GM21423 (cell line): ENCODE results near the gene CCNO.
A peak's percentile ranks its signal among the peaks of the same experiment; 100 is the strongest.

Experiments used
- ATAC-seq: cut with Tn5 transposase; IDR thresholded peaks from one replicate; pipeline ENCODE4 v1.9.1; 2021; ENCODE audit warnings: mild to moderate bottlenecking, moderate library complexity; ENCODE audit not compliant: unreplicated experiment

The CCNO gene, protein sequence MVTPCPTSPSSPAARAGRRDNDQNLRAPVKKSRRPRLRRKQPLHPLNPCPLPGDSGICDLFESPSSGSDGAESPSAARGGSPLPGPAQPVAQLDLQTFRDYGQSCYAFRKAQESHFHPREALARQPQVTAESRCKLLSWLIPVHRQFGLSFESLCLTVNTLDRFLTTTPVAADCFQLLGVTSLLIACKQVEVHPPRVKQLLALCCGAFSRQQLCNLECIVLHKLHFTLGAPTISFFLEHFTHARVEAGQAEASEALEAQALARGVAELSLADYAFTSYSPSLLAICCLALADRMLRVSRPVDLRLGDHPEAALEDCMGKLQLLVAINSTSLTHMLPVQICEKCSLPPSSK

DNA sequence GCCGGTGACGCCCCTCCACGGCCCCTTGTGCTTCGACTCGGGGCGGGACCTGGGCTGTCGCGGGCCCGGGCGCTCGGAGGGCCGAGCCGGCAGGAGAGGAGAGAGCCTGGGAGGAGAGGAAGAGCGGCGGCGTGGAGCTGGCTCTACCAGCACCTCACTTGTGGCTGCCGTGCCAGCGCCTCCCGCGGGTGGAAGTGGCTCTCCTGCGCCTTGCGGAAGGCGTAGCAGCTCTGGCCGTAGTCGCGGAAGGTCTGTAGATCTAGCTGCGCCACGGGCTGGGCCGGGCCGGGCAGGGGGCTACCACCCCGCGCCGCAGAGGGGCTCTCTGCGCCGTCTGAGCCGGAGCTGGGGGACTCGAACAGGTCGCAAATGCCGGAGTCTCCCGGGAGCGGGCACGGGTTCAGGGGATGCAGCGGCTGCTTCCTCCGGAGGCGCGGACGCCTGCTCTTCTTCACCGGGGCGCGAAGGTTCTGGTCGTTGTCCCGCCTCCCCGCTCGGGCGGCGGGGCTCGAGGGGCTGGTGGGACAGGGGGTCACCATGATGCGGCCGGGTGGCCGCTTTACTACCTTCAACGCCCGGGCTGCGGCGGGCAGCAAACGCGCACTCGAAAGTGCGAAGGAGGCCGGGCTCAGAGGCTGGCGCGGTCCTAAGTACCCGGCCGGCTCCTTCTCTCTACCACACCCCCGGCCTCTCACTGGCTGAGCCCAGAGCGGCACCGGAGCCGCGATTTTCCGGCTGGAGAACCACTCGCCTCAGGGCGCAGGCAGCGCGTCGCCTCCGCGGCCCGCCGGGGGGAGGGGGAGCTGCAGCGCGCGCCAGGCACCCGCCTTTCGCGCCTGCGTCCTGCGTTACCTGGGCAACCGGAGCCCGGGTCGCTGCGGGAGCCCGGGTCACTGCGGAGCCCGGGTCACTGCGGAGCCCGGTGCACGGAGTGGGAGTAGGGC, at the start of gene CCNO:
Gene CCNO (minus strand): TSS at position 624 of the 944 bp plus-strand sequence. CDS start 85 bp downstream, at position 539.
- peak; percentile 47 for ATAC-seq

DNA sequence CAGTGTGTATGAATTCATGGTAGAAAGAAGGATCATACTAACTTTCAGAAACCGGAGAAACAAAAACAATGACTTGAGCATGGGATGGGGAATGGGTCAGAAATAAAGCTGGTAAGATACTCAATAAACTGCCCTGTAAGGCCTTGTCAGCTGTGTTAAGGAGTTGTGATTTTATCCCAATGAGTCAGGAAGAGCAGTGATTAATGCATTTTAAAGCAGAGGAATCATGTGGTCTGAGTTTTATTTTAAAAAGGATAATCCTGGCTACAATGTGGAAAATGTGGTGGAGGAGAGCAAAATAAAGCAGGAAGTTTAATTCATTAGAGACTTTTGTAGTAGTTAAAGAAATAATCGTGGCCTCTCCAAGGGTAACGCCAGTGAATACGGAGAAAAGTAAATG, 45.4 kb upstream of the CCNO start:
- ATAC-seq = no peak

DNA sequence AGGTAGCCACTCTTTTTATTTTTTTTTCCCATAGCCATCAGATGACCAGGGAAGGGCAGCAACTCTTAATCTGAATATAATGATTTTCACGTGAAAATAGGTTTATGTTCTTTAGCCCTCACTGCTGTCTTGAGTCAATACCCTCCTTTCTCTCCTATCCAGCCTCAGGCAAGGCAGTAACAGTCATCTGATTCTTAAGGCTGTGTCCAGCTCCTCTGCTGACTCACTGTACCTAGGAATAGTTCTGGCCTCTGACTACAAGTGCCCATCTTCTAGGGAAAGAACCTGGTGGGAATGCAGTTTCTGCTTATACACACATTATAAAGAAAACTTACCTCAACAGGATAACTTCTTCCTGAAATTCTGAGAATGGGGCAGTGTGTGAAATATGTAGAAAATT, 43.4 kb upstream of the CCNO start:
- no peak for ATAC-seq

DNA sequence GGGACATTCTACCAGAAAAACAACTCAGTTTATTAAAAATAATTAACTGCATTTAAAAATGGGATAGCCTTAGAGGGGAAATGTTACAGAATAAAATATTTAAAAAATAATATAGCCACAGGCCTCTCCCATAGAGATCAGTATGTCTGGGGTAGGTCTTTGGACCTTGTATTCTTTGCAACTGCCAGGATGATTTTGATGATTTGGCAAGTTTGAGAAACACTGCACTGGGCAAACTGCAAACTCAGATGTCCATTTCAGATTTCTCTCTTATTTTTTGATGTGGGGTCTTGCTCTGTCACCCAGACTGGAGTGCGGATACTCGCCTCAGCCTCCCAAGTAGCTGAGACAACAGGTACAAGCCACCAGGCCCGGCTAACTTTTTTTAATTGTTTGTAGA, 24.9 kb upstream of the CCNO start:
- no peak for ATAC-seq

DNA sequence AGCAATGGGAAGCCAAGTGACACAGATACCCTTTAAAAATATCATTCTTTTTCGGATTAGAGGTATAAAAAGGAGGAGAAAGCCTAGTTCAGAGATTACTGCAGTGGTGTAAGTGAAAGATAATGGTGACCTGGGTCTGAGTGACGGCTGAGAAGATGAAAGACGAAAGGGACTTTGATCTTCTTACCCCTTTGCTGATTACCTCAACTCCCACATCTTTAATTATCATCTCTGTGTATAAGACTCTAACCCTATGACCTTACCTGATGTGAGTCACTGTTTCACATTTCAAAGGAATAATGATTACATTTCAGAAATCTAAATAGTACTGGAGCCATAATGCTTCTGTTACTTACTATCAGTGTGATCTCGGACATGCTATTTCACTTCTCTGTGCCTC, 21.4 kb upstream of the CCNO start:
- no peak for ATAC-seq

DNA sequence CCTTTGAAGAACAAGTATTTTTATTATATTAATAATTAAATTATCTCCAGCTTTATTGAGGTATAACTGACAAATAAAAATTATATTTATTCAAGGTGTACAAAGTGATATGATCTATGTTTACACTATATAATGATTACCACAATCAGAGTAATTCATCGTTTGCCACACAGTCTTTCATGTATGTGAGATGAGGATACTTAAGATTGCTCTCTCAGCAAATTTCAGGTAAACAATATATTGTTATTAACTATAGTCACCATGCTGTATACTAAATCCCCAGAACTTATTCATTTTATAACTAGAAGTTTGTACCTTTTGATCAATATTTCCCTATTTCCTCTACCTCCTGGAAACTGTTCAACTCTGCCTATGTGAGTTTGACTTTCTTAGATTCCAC, 16.7 kb upstream of the CCNO start:
- ATAC-seq = no peak

DNA sequence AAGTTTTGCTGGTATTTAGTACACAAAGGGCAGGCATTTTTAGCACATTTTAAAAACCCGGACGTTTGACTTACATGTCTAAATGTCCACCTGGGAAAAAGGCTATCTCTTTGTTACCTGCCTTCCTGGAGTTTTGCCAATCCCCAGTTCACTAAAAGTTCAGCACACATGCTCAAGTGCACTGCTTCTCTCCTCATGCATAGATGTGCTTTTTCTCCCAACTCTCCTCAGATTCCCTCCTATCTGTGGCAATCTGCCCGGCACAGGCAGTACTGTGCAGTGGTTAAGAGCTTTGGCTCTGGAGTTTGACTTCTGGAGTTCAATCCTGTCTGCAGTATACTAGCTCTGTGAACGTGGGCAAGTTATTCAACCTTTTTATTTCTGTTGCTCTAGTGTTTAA, 8.3 kb upstream of the CCNO start:
- no peak for ATAC-seq

DNA sequence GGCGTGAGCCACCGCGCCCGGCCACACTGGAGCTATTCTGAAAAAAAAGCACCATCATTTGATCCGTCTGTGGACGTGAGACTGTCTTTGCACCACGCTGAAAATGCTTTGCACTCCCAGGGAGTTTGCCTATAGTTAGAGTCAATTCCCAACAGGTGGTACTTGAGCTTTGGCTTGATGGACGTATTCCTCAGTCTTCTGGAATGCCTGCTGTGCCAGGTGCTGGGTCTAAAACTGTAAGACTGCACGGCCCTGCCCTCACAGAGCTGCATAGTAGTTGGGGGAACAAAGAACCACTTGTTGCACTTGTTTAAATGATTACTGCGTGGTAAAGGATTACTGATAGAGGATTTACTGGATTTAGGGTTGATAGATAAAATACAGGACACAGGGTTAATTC, 3.4 kb upstream of the CCNO start:
- ATAC-seq = no peak

DNA sequence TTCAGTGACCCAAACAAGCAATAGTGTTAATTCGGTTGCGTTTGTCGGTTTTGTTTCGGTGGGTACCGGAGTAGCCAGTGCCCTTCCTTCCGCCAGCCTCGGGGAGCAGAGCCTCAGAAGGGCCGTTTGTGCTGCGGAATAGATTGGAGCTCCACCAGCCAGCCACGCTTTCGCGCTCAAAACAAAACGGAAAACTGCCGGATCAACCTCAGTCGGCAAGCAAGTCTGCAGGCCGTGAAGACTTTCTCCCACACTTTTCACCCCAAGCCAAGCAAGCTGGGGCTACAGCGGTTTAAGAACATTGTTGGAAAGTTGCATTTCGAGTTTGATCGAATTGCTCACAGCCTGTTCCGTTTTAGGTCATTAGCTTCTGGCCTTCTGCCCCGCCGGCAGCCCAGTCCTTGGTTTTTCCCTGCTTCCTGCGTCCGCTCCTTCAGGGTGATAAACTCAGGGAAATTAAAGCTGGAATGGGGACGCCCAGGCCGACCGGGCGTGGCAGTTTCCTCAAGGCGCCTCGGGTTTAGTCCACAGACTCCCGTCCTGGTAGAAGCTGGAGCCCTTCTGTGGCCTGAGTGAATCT, 803 bp upstream of the CCNO start:
- no peak for ATAC-seq

DNA sequence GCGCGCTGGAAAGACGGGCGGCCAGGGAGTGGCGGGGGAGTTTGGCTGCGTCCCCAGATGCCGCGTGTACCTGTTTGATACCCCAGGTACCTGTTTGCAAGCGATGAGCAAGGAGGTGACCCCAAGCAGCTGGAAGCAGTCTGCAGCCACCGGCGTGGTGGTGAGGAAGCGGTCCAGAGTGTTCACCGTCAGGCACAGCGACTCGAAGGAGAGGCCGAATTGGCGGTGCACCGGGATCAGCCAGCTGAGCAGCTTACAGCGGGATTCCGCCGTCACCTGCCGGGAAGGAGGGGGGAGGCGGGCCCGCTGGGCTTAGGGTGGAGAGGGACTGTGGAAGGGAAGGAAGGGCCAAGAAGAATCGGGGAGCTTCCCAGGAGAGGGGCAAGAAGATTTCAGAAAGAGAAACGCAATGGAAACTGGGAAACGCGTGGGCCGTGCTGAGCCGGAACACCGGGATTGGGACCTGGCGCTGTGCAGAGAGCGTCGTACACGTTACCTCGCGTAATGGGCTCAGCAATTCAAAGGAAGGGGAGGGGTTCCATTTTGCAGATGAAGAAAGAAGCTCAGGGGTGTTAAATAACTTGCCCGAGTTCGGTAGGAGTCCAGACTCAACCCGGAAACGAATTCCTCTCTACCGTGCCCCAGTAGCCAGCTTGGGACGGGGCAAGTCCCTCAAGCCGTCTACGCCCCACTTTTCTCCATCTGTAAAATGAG, 980 bp downstream of the CCNO start:
- ATAC-seq = no peak

DNA sequence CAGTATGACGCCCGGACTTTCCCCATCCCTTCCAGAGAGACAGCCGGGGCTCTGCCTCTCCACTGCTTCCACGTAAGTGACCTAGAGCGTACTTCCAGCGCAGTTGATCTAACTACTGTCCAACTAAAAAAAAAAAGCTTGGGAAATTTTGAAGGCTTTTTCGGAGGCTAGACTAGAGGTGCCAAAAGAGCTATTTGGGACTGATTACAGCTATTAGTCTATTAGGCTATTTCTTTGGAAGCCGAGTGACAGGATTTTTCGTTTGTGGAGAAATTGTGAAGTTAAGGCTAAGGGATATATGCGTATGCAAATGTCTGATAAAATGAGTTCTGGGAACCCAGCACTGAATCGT, 1.5 kb downstream of the CCNO start:
- ATAC-seq = no peak

DNA sequence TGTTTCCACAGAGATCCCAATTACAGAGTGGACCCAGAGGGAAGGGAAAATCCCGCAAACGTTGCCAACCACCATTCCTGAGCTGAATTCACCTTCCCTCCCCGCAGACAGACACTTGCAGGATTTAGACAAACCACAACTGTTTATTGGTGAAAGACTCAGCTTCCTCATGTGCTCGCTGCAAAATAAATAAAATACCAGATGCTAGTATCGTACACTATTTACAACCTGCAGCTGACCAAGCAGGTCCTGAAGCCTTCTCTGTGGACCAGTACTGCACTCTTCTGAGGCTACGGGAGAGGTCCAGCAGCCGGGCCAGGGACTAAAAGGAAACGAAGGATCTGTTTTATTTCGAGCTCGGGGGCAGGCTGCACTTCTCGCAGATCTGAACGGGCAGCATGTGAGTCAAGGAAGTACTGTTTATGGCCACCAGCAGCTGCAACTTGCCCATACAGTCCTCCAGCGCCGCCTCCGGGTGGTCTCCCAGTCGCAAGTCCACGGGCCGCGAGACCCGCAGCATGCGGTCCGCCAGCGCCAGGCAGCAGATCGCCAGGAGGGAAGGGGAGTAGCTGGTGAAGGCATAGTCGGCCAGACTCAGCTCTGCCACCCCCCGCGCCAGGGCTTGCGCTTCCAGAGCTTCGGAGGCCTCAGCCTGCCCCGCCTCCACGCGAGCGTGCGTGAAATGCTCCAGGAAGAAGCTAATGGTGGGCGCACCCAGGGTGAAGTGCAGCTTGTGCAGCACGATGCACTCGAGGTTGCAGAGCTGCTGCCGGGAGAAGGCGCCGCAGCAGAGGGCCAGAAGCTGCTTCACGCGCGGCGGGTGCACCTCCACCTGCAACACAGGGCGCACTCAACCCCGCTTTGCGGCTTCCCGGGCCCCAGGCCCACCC, 2.1 kb downstream of the CCNO start:
- ATAC-seq = no peak

DNA sequence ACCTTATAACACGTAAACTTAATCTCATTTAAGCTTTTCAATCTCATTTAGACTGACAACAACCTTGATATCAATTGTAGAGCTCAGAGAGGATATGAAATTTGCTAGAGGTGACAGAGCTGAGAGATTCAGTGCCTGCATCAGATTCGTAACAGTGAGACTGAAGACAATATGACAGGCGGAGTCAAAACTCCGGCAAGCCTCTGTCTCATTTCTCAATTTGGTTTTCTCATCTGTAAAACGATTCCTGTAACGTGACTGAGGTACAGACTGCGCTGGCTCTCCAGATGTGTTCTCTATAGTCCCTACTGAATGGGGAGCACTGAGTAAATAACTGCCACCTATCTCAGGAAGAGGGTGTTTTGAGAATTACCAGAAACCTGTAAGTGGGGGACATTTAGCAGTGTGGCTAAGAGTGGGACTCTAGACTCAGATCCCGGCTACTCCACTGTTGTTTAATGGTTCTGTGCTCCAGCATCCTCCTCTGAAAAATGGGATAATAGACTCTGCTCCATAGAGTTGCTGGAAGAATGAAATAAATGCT, 3.2 kb downstream of the CCNO start:
- ATAC-seq = no peak

DNA sequence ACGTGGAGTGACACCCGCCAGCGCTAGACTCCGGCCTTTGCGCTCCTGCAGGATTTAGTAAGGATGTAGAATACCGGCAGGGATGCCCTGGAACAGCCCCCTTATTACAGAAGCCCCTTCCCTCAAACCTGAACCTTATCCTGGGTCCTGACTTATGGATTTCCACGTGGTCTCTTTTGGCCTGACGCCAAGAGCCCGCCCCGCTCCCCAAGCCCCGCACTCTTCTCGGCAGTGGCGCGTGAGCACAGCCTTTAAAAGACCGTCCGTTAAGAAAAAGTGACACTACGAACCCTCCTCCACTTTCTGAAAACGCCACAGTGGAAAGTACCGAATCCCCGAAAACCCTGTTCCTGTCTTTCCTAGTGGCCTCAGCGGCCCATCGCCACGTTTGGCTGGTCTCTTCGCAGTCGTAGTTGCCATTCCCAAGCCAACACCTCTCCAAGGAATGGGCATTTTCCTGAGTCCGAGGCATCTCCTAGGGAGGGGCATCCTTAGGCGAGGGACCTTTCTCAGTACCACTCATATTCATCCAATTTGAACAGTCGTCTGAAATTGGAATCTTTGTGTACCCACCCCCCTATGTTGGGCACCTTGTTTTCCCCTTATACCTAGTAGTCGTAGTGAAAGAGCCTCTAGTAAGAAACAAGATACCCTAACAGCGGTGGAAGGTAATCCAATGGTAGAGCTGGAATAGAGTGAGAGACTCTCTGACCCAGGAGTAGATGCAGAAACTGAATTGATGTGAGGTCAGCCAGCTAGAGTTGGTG, 5.6 kb downstream of the CCNO start:
- no peak for ATAC-seq

DNA sequence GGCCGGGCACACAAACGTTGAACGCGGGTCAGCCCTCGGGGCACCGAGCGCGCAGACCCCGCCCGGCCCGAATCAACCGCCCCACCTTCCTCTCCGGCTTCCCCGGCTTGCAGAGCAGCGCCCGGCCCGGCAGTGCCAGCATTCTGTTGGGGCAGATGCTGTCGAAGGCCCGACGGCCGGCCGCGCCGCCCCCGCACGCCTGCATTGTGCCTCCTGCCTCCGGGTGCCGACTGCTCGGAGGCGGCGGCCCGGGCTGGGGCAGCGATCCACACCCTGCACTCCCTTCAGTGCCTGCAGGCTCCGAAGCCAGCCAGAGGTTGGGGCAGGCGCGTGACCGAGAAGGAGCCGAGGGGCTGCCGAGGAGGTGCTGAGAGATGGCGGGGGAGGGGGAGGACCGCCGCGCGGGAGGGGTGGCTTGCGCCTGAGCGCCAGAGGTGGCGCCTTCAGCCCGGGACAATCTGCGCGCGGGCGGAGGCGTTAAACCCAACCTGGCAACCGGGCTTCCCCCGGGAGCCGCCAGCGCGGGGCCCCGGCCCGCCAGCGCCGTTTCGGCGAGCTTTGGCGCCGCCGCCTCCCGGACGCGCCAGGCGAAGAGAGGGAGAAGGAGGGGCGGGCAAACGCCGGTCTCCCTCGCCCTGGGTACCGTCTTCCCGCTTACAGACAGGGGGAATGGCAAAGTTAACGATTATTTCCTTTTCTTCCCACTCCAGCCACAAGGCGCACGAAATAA, 6.3 kb downstream of the CCNO start, which contains the start of gene MCIDAS:
Gene MCIDAS (minus strand): TSS at position 382 of the 730 bp plus-strand sequence. CDS start 177 bp downstream, at position 205.
- ATAC-seq = peak; percentile 43

DNA sequence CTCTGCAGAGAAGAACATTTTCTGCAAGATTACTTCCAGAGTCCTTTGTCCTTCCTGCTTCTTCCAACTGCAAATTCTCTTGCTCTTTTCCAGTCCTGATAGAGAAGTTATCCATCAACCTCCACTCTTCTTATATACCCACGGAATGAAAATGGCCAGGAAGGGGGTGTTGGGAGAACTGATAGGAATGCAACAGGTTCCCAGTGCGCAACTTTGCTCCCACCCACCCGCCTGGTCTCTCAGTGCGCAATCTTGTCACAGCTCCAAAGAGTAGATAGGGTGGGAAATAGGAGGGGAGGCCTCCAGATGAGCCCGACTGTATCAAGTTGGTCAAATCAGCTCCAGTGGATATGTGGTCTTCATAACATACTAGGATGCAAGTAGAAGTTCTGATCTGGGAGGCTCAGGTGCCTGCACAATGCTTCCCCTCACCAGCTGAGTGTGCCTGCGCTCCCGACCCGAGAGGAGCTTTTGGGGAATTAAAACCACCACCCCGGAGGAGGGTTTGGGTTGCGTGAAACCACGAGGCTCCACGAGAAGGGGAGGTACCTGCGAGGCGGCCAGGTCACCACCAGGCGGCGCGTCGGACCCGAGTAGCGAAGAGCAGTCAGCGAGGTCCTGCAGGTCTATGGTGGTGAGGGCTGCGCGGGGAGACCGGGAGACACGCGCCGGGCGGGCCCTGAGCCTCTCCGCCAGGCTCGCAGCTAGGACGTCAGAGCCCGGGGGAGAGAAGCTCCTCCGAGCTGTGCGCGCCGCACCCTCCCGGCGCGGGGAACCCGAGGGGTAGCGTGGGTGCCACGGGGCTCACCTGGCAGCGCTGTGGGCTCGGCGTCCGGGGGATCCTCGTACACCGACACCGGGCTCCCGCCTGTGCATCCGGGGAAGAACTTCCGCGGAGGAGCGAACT, 7.1 kb downstream of the CCNO start:
- ATAC-seq = peak; percentile 53

DNA sequence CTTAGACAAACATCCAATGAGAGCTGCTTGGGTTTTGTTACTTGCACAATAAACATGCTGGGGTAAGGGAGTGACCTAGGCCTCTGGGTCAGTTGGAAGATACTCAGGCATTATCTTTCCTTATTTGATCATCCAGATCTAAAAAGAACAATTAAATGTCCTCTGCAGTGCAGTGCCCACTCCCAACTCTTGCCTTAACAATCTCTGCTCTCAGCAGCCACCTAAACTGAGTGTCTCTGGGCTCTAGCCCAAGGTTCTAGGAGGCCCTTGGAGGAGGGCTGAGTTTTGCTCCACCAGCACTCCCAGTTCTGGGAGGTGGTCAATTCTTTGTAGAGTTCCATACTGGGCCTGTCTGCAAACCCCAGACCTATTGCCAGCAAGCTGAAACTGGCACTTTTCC, 8.1 kb downstream of the CCNO start:
- no peak for ATAC-seq
